A673 (cell line): ENCODE results near the gene SCD5. TPM values are rescaled to one million over a fixed set of nuclear protein-coding genes. Genes with fewer than 3 reads are reported as not detected.

Source experiments
- BruUV-seq: library from RNA; stranded (reverse); fragments of 400-500 nt; replicated peaks from 2 replicates; lab custom pipeline; 2021; lab: Mats Ljungman, UMichigan
- CTCF ChIA-PET: fragments of 300-600 bp; sonication (Branson Sonifier 250); formaldehyde crosslinking; loops from one replicate; lab custom pipeline; 2022; ENCODE audit warnings: antibody characterized with exemption; lab: Charles Lee
- POLR2A ChIA-PET: fragments of 300-600 bp; sonication (Branson Sonifier 250); formaldehyde crosslinking; loops from one replicate; lab custom pipeline; 2022; ENCODE audit warnings: antibody characterized with exemption; ENCODE audit not compliant: low non-redundant PET; lab: Charles Lee
- DNase-seq: peaks from one replicate; pipeline ENCODE4 v3.0.0-alpha.2; 2015; ENCODE audit warnings: low spot score
- H3K27ac ChIP-seq: fragments of 200-600 bp; sonication (generic); 2 replicates; pipeline ENCODE4 v1.5.1; 2016; ENCODE audit warnings: mixed run types, low read depth, mild to moderate bottlenecking, mixed read lengths, antibody characterized with exemption, low read length; ENCODE audit not compliant: poor library complexity, severe bottlenecking
- H3K27me3 ChIP-seq: fragments of 200-600 bp; sonication (generic); replicated peaks from 2 replicates; pipeline ENCODE4 v1.6.1; 2017; ENCODE audit warnings: mixed run types, low read depth, mild to moderate bottlenecking, mixed read lengths, antibody characterized with exemption, low read length; ENCODE audit not compliant: insufficient read depth, poor library complexity
- H3K36me3 ChIP-seq: fragments of 200-600 bp; sonication (generic); 2 replicates; pipeline ENCODE4 v1.6.1; 2016; ENCODE audit warnings: mixed run types, mild to moderate bottlenecking, mixed read lengths, antibody characterized with exemption, low read length; ENCODE audit not compliant: insufficient read depth, poor library complexity, severe bottlenecking
- H3K4me1 ChIP-seq: fragments of 200-600 bp; sonication (generic); 2 replicates; pipeline ENCODE4 v1.6.1; 2017; ENCODE audit warnings: mixed run types, mild to moderate bottlenecking, mixed read lengths, antibody characterized with exemption, low read length; ENCODE audit not compliant: insufficient read depth, poor library complexity, severe bottlenecking
- H3K4me3 ChIP-seq: fragments of 200-600 bp; sonication (generic); 2 replicates; pipeline ENCODE4 v1.5.1; 2016; ENCODE audit warnings: low read depth, mixed run types, mild to moderate bottlenecking, mixed read lengths, low read length; ENCODE audit not compliant: poor library complexity, severe bottlenecking
- H3K9me3 ChIP-seq: fragments of 200-600 bp; sonication (generic); 2 replicates; pipeline ENCODE4 v1.6.1; 2016; ENCODE audit warnings: mixed run types, low read depth, mild to moderate bottlenecking, mixed read lengths, antibody characterized with exemption, low read length; ENCODE audit not compliant: poor library complexity, severe bottlenecking
- CTCF ChIP-seq: fragments of 300-800, 200-600 bp; sonication (generic); conservative IDR thresholded peaks from 2 replicates; pipeline ENCODE4 v1.5.1; 2017; ENCODE audit warnings: low read depth, mild to moderate bottlenecking, antibody characterized with exemption, low read length, moderate library complexity, mixed read lengths
- EZH2 ChIP-seq: fragments of 200-600 bp; sonication (generic); IDR thresholded peaks from 2 replicates; pipeline ENCODE4 v1.6.1; 2017; ENCODE audit warnings: borderline replicate concordance, low read depth, mild to moderate bottlenecking, mixed read lengths, antibody characterized with exemption, low read length; ENCODE audit not compliant: poor library complexity, severe bottlenecking
- intact Hi-C: fragments of 100-400 bp; cut with micrococcal nuclease; formaldehyde crosslinking; loops from one replicate; pipeline ENCODE4 v1.10.0; 2022; ENCODE audit not compliant: unreplicated experiment
- total RNA-seq: library from RNA; stranded (reverse); gene quantifications from 2 replicates; pipeline ENCODE4 v1.2.3, GENCODE V29; 2021

Gene SCD5
- total RNA-seq, 1 experiment from 2014 or later, result 15.8 TPM

- H3K4me1 ChIP-seq, result no peaks in the 10 kb centered on the region
- no peaks in the 10 kb centered on the region for H3K36me3 ChIP-seq
- no peaks in the 10 kb centered on the region for H3K27me3 ChIP-seq
- intact Hi-C loops, result no loop called here
- H3K9me3 ChIP-seq, result no peaks in the 10 kb centered on the region
- no peak for TF ChIP-seq EZH2
- TF ChIP-seq CTCF, result no peak
- no peak for DNase-seq
- H3K4me3 ChIP-seq, result no peak overlapping the region
- no TSS peak for BruUV-seq
- no peak overlapping the region for H3K27ac ChIP-seq
- POLR2A ChIA-PET, result no interaction called here
- CTCF ChIA-PET, result no interaction called here
Measured at GRCh38 chr4:82692101-82692780, 106.4 kb downstream of the SCD5 start.

GRCh38 chr4:82691431-82691830 is 107.2 kb downstream of the SCD5 start:
- H3K36me3 ChIP-seq, result no peaks in the 10 kb centered on the region
- intact Hi-C loops, result no loop called here
- H3K27ac ChIP-seq, result no peak overlapping the region
- DNase-seq, result no peak
- no TSS peak for BruUV-seq
- H3K9me3 ChIP-seq, result no peaks in the 10 kb centered on the region
- TF ChIP-seq EZH2 (no peak), CTCF (no peak)
- H3K4me1 ChIP-seq, result no peaks in the 10 kb centered on the region
- CTCF ChIA-PET, result no interaction called here
- POLR2A ChIA-PET, result no interaction called here
- no peak overlapping the region for H3K4me3 ChIP-seq
- H3K27me3 ChIP-seq, result no peaks in the 10 kb centered on the region

DNA sequence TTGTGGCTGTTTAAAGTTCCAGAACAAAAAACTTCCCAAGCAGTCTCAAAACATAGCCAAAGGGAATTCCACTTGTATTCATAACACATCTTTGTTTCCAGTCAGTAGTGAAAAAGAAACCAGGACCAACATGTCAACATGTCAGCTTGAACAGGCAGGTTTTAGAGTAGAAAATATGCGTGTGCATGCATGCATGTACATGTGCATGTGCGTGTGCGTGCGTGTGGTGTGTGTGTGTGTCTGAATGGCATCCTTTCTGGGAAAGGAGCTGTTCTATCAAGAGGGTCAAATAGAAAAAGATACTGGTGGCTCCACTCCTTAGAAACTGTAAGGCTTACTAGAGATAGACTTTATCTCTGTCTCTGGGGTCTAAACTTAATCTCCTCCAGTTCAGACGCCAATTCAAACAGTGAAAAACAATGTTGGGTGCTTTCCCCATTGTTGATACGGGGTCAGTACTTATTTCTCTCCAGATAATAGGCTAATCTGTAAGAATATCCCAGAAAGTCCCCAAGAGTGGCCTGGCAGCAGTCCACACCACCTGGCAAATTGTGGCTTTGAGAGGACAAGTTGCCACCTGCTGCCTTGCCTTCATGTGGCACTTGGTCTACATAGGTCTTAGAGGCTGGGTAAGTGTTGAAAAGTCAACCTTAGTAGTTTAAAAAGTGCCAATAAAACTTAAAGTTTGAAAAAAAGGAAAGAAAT is 110.4 kb downstream of the SCD5 start:
- no TSS peak for BruUV-seq
- Histone ChIP-seq H3K36me3 (no peaks in the 10 kb centered on the region), H3K4me3 (no peak overlapping the region), H3K9me3 (no peaks in the 10 kb centered on the region), H3K4me1 (no peaks in the 10 kb centered on the region), H3K27ac (no peak overlapping the region), H3K27me3 (no peaks in the 10 kb centered on the region)
- intact Hi-C loops, result no loop called here
- CTCF ChIA-PET, result no interaction called here
- TF ChIP-seq CTCF, result no peak
- TF ChIP-seq EZH2, result no peak
- DNase-seq, result no peak
- POLR2A ChIA-PET, result no interaction called here
